GM03348 (cell line): Measurements from ENCODE around the gene CCDC102B.
"Not testable (repeated sequence)": the region's sequence is repeated elsewhere in the genome, so short reads cannot be mapped to it uniquely, and the experiment has no call there.

ENCODE experiments used
- DNase-seq: peaks from one replicate; pipeline ENCODE4 v3.0.0; 2012; ENCODE audit warnings: low spot score

Gene CCDC102B

GRCh38 chr18:68983126-68983525, 185.2 kb downstream of the CCDC102B start:
- no peak for DNase-seq

- no peak for DNase-seq
Observed at GRCh38 chr18:68984342-68984741, 186.5 kb downstream of the CCDC102B start.

- DNase-seq: no peak
Observed at GRCh38 chr18:68985172-68985820, 187.4 kb downstream of the CCDC102B start.

- peak; percentile 11 for DNase-seq
Observed at GRCh38 chr18:68991286-68991685, 193.4 kb downstream of the CCDC102B start.

GRCh38 chr18:68992719-68993482, 195.0 kb downstream of the CCDC102B start:
- DNase-seq: no peak

GRCh38 chr18:68995675-68996074, 197.8 kb downstream of the CCDC102B start:
- no peak for DNase-seq

GRCh38 chr18:68997845-68998244, 200.0 kb downstream of the CCDC102B start:
- DNase-seq: no peak

GRCh38 chr18:69000366-69000765, 202.5 kb downstream of the CCDC102B start:
- DNase-seq: no peak

GRCh38 chr18:69002233-69002632, 204.4 kb downstream of the CCDC102B start:
- no peak for DNase-seq

GRCh38 chr18:69006212-69006611, 208.3 kb downstream of the CCDC102B start:
- not testable (repeated sequence) for DNase-seq

- DNase-seq: no peak
Observed at GRCh38 chr18:69008538-69008937, 210.7 kb downstream of the CCDC102B start.

GRCh38 chr18:69021211-69021805, 223.4 kb downstream of the CCDC102B start:
- no peak for DNase-seq

GRCh38 chr18:69022426-69022825, 224.5 kb downstream of the CCDC102B start:
- DNase-seq: no peak

- no peak for DNase-seq
Observed at GRCh38 chr18:69031571-69031970, 233.7 kb downstream of the CCDC102B start.

GRCh38 chr18:69032009-69032408, 234.1 kb downstream of the CCDC102B start:
- DNase-seq: no peak

- no peak for DNase-seq
Observed at GRCh38 chr18:69035756-69036155, 237.9 kb downstream of the CCDC102B start.

- DNase-seq: no peak
Observed at GRCh38 chr18:69044215-69044614, 246.3 kb downstream of the CCDC102B start.

GRCh38 chr18:69064063-69064462, 266.2 kb downstream of the CCDC102B start:
- DNase-seq: no peak

- DNase-seq: no peak
Observed at GRCh38 chr18:69067048-69067447, 269.2 kb downstream of the CCDC102B start.

GRCh38 chr18:69071680-69072079, 273.8 kb downstream of the CCDC102B start:
- DNase-seq: no peak

GRCh38 chr18:69081846-69082245, 284.0 kb downstream of the CCDC102B start:
- DNase-seq: no peak

- no peak for DNase-seq
Observed at GRCh38 chr18:69082499-69082898, 284.6 kb downstream of the CCDC102B start.

- no peak for DNase-seq
Observed at GRCh38 chr18:69085951-69086350, 288.1 kb downstream of the CCDC102B start.
